ENCODE data around the gene DBN1.
A peak's percentile ranks its signal among the peaks of the same experiment; 100 is the strongest.

Gene DBN1

GRCh38 chr5:177495243-177496060 is 22.0 kb upstream of the DBN1 start:
- H3K4me3 ChIP-seq (replicated peaks; ENCODE audit: low read depth, low read length), result peak overlapping the region; percentile 80
- no peak for TF ChIP-seq CTCF (IDR thresholded peaks at IDR 0.05; ENCODE audit: low read depth, low read length, missing control alignments)
- peak; percentile 80 for DNase-seq (ENCODE audit: extremely low read depth, low read depth)

- peak; percentile 36 for TF ChIP-seq CTCF (IDR thresholded peaks at IDR 0.05; ENCODE audit: low read depth, low read length, missing control alignments)
- H3K4me3 ChIP-seq (replicated peaks; ENCODE audit: low read depth, low read length), result peak overlapping the region; percentile 80
- DNase-seq (ENCODE audit: extremely low read depth, low read depth), result peak; percentile 65
These were observed 21.1 kb upstream of the DBN1 start for GRCh38 chr5:177494346-177495195.

DNA sequence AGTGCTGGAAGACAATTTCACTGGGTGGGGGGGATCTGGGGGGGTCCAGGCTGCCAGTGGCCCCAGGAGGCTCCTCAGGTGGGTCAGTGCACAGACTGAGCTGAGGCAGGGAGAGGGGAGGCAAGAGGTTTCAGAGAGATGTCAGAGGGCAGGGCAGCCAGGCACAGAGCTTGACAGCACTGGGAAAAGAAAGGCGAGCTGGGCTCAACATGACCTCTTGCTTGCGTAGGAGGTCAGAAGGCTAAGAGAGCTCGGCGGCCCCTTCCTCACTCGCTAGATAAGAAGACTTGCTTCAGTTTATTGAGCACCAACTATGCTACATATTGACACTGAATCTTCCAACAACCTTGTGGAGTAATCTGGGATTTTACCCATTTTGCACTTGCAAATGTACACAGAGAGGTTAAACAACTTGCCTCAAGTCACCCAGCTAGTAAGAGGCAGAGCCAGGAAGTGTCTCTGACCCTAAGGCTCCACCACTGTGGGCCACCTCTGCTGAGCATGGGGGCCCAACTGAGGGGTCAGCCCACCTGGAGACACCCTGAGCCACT is 20.4 kb upstream of the DBN1 start:
- TF ChIP-seq CTCF (IDR thresholded peaks at IDR 0.05; ENCODE audit: low read depth, low read length, missing control alignments), result no peak
- H3K4me3 ChIP-seq (replicated peaks; ENCODE audit: low read depth, low read length), result peak overlapping the region; percentile 80
- no peak for DNase-seq (ENCODE audit: extremely low read depth, low read depth)

DNA sequence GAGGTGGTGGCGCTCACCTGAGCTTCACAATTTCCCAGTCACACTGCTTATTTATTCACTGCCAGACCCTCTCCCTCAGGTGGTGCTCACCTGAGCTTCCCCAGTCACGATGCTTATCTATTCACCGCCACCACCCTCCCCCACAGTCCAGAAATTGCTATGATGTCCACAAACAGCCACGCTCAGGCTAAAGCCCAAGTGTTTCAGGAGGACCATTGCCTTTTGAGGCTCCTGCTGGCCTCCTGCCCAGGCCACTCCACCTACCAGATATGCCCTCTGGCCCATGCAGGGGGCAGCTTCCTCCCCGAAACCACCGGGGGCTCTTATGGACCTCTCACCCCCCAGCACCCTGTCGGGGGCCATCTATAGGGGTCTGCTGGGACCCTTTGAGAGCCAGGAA is 19.4 kb upstream of the DBN1 start:
- no peak for TF ChIP-seq CTCF (IDR thresholded peaks at IDR 0.05; ENCODE audit: low read depth, low read length, missing control alignments)
- no peak for DNase-seq (ENCODE audit: extremely low read depth, low read depth)
- no peak overlapping the region for H3K4me3 ChIP-seq (replicated peaks; ENCODE audit: low read depth, low read length)

DNA sequence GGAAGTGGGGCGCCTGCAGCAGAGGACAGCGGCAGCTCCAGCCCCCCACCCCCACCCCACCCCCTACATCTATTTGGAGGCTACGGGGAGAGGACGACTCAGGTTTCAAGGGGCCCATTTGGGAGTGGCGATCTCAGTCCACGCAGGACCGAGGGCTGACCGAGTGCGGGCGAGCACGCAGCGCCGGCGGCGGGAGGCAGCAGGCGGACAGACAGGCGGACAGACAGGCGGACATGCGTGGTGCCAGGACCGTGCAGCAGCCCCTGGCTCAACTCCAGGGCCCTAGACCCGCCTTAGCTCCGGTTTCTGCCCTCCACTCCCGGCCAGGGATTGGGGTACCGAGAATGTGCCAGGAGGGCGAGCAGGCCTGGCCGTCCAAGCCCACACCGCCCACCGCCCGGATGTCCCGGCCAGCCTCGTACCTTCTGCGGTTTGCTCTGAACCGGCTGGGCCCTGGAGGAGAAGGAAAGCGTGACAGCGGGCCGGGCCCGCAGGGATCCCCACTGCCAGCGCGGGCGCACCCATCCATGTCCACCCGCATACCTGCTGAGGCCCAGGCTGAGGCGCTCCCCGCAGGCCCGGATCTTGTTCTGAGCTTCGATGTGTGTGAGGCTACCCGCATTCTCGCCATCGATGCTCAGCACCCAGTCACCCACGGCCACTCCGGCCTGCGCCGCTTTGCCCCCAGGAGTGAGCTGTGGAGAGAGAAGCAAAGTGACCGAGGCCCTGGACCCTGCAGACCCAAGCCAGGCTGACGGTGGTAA is 18.7 kb upstream of the DBN1 start:
- no peak overlapping the region for H3K4me3 ChIP-seq (replicated peaks; ENCODE audit: low read depth, low read length)
- DNase-seq (ENCODE audit: extremely low read depth, low read depth), result no peak
- no peak for TF ChIP-seq CTCF (IDR thresholded peaks at IDR 0.05; ENCODE audit: low read depth, low read length, missing control alignments)

DNA sequence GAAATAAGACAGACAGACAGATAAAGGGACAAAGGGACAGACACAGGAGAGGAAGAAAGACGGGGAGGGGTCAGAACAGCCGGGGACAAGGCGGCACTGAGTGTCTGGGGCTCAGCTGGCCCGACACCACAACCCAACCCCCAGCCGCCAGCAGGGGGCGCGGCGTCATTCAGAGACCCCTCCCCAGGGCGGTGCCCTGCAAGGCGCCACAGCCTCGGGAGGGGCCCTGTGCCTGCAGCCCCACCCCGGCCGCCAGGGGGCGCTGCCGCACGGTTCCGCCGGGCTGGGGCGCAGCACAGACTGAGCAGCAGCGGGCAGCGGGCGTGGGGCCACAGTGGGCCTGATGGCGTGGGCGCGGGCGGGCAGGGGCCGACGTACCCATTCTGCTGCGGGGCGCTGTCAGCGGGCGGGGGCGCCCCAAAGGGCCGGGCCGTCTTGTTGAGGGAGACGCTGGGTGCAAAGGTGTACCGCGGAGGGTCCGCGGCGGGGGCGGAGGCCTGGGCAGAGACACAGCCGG is 18.1 kb upstream of the DBN1 start:
- H3K4me3 ChIP-seq (replicated peaks; ENCODE audit: low read depth, low read length), result no peak overlapping the region
- peak; percentile 78 for TF ChIP-seq CTCF (IDR thresholded peaks at IDR 0.05; ENCODE audit: low read depth, low read length, missing control alignments)
- no peak for DNase-seq (ENCODE audit: extremely low read depth, low read depth)
